Lower leg skin (tissue), 4 donors: ENCODE results near the gene HIF3A. TPM values are rescaled to one million over a fixed set of nuclear protein-coding genes. Genes with fewer than 3 reads are reported as not detected.

Experiments used
- DNase-seq, 2 donors: peaks; one replicate each; pipeline ENCODE4 v3.0.0-alpha.2; 2019; ENCODE audit warnings: low spot score in 2 of 2
- H3K4me3 ChIP-seq: fragments of 200-600 bp; sonication (generic); 2 replicates; pipeline ENCODE4 v1.5.1; 2017; ENCODE audit warnings: mild to moderate bottlenecking, low read depth; ENCODE audit not compliant: poor library complexity, severe bottlenecking
- CTCF ChIP-seq, 3 donors: fragments of 450-650 bp; IDR thresholded peaks; one replicate each; pipeline ENCODE4 v1.5.1; 2016; ENCODE audit warnings: antibody characterized with exemption in 3 of 3, mild to moderate bottlenecking in 3 of 3, moderate library complexity in 2 of 3
- POLR2A ChIP-seq, 2 donors: fragments of 450-650 bp; IDR thresholded peaks; one replicate each; pipeline ENCODE4 v1.6.1; 2016 to 2017; ENCODE audit warnings: antibody characterized with exemption in 2 of 2, mild to moderate bottlenecking in 1 of 2, moderate library complexity in 1 of 2
- WGBS, 2 donors: methylation state at CpG; one replicate each; pipeline ENCODE4 v1.1.5; 2018; 5-methylcytosine and 5-hydroxymethylcytosine counted together
- intact Hi-C: fragments of 100-400 bp; cut with DNase I; formaldehyde crosslinking; loops from one replicate; pipeline ENCODE4 v1.15.0; 2023; ENCODE audit warnings: low total_unique reads
- total RNA-seq, 4 donors: library from RNA; depleted of rRNA; stranded (reverse); fragments of >200 nt; gene quantifications; one replicate each; pipeline ENCODE4 v1.1.0, GENCODE V29; 2016

The HIF3A gene
- total RNA-seq, 4 donors from 2014 or later, result 7.7 to 28.3 (median 16.6) TPM

GRCh38 chr19:46364359-46364758 is 67.5 kb downstream of the HIF3A start:
- TF ChIP-seq POLR2A (IDR thresholded peaks at IDR 0.05) (no peak), CTCF (IDR thresholded peaks at IDR 0.05) (no peak)
- intact Hi-C loops, result no loop called here
- H3K4me3 ChIP-seq, result no peak overlapping the region
- no peak for DNase-seq
- 92 to 95% methylated on average over 2 of the region's 2 CpGs for WGBS, 2 donors

GRCh38 chr19:46365561-46365960 is 68.7 kb downstream of the HIF3A start:
- 83 to 88% methylated on average over 4 of the region's 4 CpGs for WGBS, 2 donors
- no peak for TF ChIP-seq POLR2A (IDR thresholded peaks at IDR 0.05)
- TF ChIP-seq CTCF (IDR thresholded peaks at IDR 0.05), result no peak
- no peak overlapping the region for H3K4me3 ChIP-seq
- intact Hi-C loops, result no loop called here
- peak in 1 of 2 donors; percentile 29 for DNase-seq

GRCh38 chr19:46366620-46367292 is 69.9 kb downstream of the HIF3A start:
- no peak overlapping the region for H3K4me3 ChIP-seq
- no peak for TF ChIP-seq POLR2A (IDR thresholded peaks at IDR 0.05)
- no peak for TF ChIP-seq CTCF (IDR thresholded peaks at IDR 0.05)
- WGBS, 2 donors, result 80% methylated on average over 9 of the region's 9 CpGs
- intact Hi-C loops, result no loop called here
- DNase-seq, result no peak

GRCh38 chr19:46367426-46367825 is 70.6 kb downstream of the HIF3A start:
- intact Hi-C loops, result no loop called here
- WGBS, 2 donors, result 96% methylated on average over 5 of the region's 5 CpGs
- TF ChIP-seq POLR2A (IDR thresholded peaks at IDR 0.05), result no peak
- TF ChIP-seq CTCF (IDR thresholded peaks at IDR 0.05), result no peak
- peak in 1 of 2 donors; percentile 69 for DNase-seq
- H3K4me3 ChIP-seq, result no peak overlapping the region

GRCh38 chr19:46368116-46368515 is 71.3 kb downstream of the HIF3A start:
- no peak overlapping the region for H3K4me3 ChIP-seq
- WGBS, 2 donors, result 87 to 89% methylated on average over 7 of the region's 7 CpGs
- intact Hi-C loops, result no loop called here
- no peak for TF ChIP-seq CTCF (IDR thresholded peaks at IDR 0.05)
- TF ChIP-seq POLR2A (IDR thresholded peaks at IDR 0.05), result no peak
- DNase-seq, result peak in 1 of 2 donors; percentile 53

- intact Hi-C loops, result no loop called here
- 68 to 73% methylated on average over 7 of the region's 7 CpGs for WGBS, 2 donors
- H3K4me3 ChIP-seq, result no peak overlapping the region
- no peak for DNase-seq
- TF ChIP-seq POLR2A (IDR thresholded peaks at IDR 0.05), result no peak
- no peak for TF ChIP-seq CTCF (IDR thresholded peaks at IDR 0.05)
Measured at GRCh38 chr19:46369817-46370216, 73.0 kb downstream of the HIF3A start.
